Activated CD8-positive, alpha-beta memory T cell treated with anti-CD3 and anti-CD28 coated beads for 48 hours (primary cell): ENCODE results near the gene GPR15LG.
"Not testable (repeated sequence)": the region's sequence is repeated elsewhere in the genome, so short reads cannot be mapped to it uniquely, and the experiment has no call there.

Source experiments
- DNase-seq, 3 experiments: peaks; one replicate each; pipeline ENCODE4 v3.0.0-alpha.2; 2020; ENCODE audit warnings: low read depth in 2 of 3, low spot score in 2 of 3

Gene GPR15LG

DNA sequence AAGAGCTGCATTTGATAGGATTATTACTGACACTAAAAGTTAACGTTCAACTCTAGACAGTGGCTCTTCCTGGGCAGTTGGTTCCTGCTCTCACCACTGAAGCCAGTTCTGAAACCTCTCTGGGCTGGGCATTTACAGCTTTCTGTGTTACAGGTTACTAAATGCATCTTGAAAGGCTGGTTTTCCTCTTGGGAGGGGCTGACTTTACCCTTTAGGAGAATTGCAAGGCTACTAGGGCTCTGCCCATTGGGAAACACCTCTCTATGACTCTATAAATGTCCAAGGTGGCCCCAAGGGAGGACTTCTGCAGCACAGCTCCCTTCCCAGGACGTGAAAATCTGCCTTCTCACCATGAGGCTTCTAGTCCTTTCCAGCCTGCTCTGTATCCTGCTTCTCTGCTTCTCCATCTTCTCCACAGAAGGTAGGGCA is at the start of gene GPR15LG:
Gene GPR15LG, plus strand, starts transcription at position 301 of the 429 bp plus-strand sequence. Its CDS starts 51 bp downstream, at position 352.
- DNase-seq: no peak

DNA sequence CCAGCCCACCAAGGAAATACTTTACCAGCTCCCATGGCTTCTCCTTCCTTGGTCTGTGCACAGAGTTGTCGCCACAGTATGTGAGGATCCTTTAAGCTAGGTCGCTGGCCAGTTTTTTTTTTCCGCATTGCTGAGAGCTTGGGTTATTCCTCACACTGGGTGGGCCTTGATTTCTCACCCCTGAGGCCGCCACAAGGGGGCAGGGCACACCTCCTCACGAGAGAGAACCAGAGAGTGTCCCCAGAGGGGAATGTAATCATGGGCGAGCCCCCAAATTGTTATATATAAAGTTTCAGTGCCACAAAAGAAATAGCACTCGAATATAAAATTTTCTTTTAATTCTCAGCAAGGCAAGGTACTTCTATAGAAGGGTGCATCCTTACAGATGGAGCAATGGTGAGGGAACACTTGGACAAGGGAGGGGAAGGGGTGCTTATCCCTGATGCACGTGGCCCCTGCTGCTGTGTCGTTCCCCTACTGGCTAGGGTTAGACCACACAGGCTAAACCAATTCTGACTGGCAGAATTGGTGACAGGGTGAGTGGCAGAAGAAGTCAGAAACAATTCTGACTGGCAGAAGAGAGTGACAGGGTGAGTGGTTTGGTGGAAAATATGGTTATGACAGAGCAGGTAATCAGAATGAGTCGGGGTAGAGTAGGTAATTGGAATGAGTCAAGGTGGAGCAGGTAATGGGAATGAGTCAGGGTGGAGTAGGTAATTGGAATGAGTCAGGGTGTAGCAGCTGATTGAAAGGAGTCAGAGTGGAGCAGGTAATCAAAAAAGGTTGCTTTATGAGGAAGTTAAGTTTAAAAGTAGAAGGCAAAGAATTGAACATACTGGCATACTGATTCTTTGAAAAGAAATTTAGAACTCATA is 47.5 kb upstream of the GPR15LG start:
- not testable (repeated sequence) for DNase-seq

DNA sequence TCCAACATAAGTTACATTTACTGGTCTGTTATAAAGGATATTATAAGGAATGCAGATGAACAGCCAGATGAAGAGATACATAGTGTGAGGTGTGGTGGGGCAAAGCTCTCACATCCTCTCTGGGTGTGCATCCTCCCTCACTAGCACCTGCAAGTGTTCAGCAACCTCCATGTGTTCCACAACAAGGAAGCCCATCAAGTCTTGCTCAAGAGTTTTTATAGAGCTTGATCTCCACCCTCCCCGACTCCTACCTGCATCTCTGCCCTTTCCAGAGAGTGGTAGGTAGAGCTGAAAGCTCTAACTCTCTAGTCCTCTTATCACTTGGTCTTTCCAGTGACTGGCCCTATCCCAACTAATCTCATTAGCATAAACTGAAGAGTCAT is 46.8 kb upstream of the GPR15LG start:
- DNase-seq: no peak

DNA sequence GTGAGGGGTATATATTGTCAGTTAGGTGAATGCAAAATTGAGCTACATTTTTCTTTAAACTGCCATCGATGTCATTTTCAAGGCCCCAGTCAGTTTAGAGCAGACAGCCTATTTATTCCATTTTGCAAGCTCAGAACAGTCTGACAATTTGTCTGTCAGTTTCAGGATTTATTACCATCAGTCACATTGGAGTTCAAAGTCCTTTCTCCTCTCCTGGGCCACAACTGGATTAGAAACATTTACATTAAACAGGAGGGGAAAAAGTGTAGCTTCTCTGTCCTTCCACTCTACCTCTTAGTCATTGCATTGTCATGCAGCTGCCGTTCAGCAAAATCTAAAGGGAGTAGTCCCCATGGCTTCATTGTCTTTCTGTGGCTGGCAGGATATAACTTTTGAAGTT is 37.8 kb upstream of the GPR15LG start:
- DNase-seq: no peak

DNA sequence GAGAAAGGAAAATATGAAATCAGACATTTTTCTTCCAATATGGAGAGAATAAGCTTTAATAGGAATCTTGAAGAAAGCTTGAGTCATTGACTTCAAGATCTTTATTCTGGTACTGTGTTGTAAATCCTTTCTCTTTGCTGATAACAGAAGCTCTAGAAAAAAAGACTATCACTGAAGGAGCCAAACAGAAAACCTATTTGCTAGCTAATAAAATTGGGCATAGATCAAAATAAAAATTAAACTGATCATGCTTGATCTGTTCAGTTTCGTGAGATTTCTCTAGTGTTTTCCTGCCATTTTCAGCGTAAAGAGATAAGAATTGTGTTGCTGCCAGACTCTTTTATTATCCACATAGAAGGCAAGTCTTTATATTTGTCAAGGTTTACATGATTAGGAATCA is 35.8 kb upstream of the GPR15LG start:
- no peak for DNase-seq

DNA sequence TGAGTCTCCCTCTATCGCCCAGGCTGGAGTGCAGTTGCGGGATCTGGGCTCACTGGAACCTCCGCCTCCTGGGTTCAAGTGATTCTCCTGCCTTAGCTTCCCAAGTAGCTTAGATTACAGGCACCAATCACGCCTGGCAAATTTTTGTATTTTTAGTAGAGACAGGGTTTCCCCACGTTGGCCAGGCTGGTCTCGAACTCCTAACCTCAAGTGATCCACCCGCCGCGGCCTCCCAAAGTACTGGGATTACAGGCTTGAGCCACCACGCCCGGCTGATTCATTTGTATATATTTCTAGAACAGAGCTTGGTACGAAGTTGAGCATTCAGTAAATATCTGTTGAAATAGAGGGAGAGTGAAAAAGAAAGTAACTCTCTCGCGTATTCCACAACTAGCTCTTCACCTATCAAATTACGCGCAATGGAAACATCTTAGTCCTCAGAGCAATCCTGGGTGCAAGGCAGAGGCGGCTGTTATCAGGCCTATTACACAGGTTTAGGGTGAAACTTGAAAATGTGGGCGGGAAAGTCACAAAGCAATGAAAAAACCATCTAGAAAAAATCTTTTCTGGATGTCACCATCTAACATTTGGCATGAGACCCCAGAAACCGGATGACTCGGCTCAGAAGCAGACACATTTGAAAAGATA is 35.0 kb upstream of the GPR15LG start:
- DNase-seq: peak in 2 of 3 experiments; percentile 22 to 34

DNA sequence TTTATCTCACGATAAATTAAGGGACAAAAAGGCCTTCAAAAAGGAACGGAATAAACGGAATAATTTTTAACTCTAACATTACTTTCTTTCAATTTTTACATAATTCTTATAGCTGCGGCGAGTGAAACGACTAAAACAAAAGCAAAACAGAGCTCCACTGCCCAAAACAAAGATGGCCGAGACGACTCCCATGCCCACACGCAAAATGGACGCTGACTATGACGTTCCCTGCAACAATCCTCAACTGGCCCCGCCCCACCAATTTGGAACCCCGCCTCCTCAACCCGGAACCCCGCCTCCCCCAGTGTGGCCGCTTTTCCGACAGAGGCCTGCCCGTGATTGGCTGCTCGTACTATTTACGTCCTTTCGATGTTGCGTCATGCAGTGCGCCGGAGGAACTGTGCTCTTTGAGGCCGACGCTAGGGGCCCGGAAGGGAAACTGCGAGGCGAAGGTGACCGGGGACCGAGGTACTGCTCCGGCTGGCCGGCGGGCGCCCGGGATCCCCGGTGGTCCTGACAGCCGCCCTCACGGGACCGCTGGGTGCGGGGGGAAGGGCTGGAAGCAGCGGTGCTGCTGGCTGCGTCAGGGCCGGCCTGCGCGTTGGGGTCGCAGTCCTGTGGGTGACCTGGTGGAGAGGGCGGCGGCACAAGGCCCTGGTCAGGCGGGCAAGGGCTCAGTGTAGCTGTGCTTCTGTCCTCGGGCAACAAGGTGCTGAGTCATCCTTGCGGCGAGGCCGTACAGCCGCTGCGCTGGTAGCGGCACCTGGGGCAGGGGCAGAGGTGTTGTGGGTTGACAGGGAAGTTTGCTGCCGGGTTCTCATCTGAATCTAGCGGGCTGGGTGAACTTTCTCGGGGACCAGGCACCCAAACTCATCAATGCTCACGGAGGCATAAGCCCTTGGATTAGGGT is 34.2 kb upstream of the GPR15LG start, which contains the start of gene GHITM:
Gene GHITM, plus strand, starts transcription at position 384 of the 910 bp plus-strand sequence. CDS start 1,992 bp downstream, outside the sequence.
- peak; percentile 95 to 98 (median 96) for DNase-seq

DNA sequence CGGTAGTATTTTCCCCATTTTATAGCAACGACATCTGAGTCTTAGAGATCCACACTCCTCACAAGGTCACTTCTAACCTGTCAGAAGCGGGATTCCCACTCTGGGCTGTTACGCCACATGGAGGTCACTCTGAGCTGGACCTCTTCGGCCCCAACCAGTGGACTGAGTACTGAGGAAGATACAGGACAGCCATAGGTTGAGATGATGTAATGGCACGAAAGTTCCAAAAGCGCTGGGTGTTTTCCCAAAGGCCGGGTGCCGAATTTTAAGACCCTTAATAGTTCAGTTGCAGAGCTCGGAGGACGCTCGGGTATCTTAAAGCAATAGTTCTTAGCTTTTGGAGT is 33.6 kb upstream of the GPR15LG start:
- DNase-seq: no peak

DNA sequence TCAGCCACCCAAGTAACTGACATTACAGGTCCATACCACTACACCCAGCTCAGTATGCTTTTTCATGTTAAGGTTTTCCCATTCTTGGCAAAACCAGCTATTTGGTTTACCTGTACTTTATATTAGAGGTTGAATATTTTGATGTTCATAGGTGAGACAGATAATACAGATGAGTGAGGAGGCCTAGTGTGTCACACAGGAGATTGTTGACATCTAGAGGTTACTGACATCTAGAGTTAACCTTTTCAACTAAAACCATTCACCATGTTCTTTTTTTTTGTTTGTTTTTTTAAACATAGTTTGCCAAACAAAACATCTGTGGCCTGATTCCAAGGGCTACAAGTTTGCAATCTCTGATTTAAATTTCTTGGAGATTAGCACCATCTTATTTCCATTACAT is 26.3 kb upstream of the GPR15LG start:
- no peak for DNase-seq

DNA sequence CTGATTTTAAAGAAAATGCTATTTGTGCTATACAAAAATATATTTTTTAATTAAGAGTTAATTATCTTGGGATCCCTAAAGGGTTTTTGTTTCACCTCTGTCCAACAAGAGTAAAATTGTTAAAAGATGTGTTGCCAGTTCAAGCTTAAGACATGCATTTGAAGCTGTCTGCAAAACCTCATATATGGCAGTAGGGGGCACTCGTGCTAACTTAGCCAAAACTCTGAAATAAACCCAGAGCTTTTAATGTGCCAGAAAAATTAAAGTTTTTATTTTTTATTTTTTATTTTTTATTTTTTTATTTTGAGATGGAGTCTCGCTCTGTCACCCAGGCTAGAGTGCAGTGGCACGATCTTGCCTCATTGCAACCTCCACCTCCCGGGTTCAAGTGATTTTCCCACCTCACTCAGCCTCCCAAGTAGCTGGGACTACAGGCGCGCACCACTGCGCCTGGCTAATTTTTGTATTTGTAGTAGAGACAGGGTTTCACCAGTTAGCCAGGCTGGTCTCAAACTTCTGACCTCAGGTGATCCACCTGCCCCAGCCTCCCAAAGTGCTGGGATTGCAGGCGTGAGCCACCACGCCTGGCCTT is 25.5 kb upstream of the GPR15LG start:
- not testable (repeated sequence) for DNase-seq

DNA sequence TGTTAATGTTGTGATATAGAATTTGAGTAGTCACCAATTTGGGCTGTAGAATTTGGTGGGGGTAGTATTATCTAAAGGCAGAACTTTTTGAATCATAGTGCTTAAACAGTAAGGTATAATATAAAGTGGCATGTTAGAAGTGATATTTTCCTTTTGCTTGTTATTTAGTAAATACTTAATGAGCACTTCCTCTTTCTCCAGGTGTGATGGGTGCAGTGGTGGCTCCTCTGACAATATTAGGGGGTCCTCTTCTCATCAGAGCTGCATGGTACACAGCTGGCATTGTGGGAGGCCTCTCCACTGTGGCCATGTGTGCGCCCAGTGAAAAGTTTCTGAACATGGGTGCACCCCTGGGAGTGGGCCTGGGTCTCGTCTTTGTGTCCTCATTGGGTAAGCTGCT is 23.7 kb upstream of the GPR15LG start:
- DNase-seq: no peak

DNA sequence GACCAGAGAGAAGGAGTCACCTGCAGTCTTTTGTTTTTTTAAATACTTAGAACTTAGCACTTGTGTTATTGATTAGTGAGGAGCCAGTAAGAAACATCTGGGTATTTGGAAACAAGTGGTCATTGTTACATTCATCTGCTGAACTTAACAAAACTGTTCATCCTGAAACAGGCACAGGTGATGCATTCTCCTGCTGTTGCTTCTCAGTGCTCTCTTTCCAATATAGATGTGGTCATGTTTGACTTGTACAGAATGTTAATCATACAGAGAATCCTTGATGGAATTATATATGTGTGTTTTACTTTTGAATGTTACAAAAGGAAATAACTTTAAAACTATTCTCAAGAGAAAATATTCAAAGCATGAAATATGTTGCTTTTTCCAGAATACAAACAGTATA is 20.8 kb upstream of the GPR15LG start:
- no peak for DNase-seq

DNA sequence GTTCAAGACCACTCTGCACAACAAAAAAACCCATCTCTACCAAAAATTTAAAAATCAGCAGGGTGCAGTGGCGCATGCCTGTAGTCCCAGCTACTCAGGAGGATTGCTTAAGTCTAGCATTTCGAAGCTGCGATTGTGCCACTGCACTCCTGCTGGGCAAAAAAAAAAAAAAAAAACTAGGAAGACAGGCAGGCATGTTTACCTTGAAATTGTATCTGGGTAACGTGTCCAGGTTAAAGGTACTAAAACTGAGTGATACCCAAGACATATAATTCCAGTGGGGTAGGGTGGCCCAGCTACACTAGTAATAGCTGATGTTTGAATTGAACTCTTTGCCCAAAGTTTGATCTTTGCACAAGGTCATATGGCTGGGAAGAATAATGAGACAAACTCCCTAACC is 18.1 kb upstream of the GPR15LG start:
- no peak for DNase-seq

DNA sequence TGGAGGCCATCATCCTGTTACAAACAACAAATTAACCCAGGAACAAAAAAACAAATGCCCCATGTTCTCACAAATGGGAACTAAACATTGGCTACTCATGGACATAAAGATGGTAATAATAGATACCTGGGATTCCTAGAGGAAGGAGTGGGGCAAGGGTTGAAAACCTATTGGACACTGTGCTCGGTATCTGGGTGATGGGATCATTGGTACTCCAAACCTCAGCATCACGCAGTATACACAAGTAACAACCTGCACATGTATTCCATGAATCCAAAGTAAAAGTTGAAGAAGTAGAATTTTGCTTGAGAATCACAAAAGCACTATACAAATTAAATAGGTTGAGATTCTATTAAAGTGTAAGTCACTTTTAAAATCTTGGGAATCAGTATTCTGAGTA is 17.6 kb upstream of the GPR15LG start:
- no peak for DNase-seq

DNA sequence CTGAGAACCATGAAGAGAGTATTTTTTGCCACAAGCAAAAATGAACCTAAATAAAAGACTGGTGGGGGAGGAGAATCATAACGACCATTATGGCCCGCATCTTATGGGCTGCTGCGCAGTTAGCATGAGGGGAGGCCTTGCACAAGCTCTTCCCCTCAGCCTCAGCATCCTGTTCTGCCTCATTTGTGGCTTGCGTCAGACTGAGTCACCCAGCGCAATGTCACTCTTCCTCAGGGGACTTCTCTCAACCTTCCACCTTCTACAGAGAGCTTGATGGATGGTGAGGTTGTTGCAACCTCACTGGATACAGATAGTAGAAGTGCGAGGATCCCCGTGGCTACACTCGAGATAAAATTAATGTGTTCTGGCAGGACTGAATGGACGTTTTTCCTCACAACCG is 16.8 kb upstream of the GPR15LG start:
- DNase-seq: no peak

DNA sequence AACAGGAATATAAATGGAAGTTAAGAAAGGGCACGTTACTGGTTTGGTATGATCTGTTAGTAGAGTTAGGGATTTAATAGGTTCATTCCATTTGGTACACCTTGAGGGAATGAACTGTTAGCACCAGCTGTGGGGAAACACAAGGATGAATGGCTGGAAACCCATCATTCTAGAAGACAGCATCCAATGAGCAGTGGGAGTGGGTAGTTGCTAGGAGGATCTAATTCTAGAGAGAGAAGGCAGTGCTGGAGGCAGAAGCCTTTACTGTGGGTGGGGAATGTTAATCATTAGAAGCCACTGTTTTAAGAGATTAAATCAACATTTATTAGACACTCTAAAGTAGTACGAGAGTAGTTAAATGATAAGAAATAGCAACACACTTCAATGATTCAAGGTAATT is 15.5 kb upstream of the GPR15LG start:
- no peak for DNase-seq

DNA sequence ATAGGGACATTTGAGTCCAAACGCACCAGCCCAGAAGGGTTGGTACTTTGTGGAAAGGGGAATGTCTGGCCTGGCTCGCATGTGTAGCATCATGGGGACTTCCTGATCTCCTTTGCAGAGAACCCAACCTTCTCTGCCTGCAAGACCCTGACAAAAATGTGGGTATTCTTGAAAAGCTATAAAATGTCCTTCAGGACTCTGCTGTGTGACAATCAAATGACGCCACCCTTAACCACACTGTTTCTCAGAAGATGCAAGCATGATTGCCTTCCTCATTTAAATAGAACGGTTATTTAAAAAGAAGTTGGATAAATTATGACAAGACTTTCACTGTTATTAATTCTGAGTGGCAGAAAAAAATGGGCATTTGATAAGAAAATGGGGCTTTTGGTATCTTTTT is 15.1 kb upstream of the GPR15LG start:
- no peak for DNase-seq

DNA sequence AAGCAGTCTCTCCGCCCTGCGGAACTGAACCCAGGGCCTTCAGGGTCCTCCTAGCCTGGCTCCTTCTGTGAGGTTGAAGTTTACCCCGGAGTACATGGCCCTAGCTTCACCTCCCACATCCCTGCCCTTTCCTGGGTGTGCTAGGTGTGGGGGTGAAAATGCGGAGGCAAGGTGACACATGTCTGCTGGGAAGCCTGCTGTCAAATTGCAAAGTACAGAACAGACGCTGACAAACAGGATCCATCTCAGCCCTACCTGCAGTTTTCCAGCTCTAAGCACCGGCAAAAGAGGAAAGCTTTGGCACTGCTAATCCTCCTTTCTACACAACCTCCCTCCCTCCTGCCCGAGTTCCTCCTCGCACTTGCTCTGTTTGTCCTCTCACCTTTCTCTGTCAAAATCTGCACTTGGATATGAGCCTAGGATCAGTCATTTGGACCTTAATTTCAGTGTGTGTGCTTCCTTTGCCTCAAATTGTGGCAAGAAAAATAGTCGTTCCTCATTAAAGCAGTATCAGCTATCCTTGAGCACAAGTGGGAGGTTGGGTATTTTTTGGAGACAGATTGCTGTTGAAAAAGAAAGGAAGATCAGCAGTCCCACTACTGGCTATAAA is 14.4 kb upstream of the GPR15LG start:
- DNase-seq: no peak

DNA sequence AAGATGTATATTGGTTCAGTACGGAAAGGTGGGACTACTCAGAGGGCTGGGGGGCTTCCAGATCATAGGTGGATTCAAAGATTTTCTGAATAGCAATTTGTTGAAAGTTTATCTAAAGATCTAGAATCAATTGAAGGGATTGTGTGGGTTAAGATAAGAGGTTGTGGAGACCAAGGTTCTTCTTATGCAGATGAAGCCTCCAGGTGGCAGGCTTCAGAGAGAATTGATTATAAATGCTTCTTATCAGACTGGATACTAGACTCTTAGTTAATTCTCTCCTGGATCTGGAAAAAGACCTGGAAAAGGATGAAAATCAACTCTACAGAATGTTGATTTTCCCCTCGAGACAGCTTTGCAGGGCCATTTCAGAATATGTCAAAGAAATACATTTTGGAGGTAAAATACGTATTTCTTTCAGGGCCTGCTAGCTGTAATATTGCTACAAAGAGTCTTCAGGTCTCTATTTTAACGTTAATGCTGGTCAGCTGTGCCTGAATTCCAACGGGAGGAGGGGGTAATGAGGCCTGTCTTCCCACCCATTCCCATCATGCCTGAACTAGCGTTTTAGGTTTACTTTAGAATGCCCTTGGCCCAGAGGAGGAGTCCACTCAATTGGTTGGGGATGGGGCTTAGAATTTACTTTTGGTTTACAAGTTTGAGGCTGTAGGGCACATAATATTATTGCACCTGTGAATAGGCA is 12.8 kb upstream of the GPR15LG start:
- no peak for DNase-seq

DNA sequence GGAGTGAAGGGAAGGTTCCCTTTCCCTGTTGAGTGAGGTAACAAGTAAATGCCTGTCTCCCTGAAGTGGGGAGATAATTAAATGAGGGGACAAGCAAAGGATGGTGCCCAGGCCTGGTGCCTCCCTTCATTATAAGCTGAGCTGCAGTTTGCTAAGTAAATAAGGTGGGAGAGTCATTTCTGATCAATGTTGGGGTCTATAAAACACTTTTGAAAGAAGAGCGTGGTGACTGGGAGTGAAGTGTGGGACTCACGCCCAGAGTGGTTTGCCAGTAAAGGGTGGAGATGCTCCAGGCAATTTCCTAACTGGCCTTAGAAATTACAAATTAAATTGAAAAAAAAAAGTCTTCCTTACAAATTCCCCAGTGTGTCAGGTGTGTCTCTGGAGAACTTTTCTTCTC is 9.6 kb upstream of the GPR15LG start:
- no peak for DNase-seq
